HG03280 (cell line): ENCODE measurements around the gene ASB2.

Experiments used
- ATAC-seq: cut with Tn5 transposase; IDR thresholded peaks from one replicate; pipeline ENCODE4 v1.9.1; 2021; ENCODE audit warnings: mild to moderate bottlenecking, moderate library complexity; ENCODE audit not compliant: unreplicated experiment

The ASB2 gene

GRCh38 chr14:94001016-94001415, 24.6 kb upstream of the ASB2 start:
- ATAC-seq = no peak

GRCh38 chr14:94000267-94000666, 23.9 kb upstream of the ASB2 start:
- ATAC-seq = no peak

DNA sequence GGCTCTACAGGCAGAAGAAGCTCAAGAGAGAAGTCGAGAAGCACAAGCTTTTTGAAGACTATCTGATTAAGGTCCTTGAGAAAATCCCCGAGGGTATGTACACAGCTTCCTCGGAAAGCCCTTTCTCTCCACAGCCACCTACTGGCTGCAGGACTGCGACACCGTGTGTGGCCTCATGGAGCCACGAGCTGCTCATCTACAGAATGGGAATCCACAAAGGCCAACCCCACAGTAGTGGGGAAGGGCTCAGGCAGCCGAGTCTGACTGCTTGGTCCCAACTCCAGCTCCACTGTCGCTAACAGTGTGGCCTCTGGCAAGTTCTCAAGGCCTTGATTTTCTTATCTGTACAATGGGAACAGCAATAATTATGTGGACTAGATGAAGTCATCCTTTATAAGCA, 23.2 kb upstream of the ASB2 start:
- no peak for ATAC-seq

DNA sequence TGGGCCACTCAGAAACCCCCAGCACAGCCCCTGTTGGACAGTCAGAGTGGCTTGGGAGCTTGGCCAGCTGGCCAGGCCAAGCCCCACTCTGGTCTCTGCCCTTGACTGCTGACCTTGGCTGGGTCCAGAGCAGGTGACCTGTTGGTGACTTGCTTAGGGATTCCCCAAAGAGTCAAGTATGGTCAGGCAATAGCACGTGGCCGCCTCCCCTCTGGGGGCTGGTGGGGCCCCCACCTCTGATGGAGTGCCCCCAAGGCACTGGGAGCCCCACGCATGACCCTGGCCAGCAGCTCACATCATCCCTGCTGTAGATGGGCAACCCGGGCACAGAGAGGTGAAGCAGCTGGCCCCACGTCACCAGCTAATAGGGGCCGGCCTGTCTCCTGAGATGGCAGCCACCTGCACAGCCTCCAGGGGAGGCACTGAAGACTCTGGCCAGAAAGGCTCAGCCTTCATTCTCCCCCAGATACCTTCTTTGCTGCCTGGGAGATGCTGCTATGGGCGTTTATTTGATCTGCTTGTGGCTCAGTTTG, 22.6 kb upstream of the ASB2 start:
- ATAC-seq = no peak

DNA sequence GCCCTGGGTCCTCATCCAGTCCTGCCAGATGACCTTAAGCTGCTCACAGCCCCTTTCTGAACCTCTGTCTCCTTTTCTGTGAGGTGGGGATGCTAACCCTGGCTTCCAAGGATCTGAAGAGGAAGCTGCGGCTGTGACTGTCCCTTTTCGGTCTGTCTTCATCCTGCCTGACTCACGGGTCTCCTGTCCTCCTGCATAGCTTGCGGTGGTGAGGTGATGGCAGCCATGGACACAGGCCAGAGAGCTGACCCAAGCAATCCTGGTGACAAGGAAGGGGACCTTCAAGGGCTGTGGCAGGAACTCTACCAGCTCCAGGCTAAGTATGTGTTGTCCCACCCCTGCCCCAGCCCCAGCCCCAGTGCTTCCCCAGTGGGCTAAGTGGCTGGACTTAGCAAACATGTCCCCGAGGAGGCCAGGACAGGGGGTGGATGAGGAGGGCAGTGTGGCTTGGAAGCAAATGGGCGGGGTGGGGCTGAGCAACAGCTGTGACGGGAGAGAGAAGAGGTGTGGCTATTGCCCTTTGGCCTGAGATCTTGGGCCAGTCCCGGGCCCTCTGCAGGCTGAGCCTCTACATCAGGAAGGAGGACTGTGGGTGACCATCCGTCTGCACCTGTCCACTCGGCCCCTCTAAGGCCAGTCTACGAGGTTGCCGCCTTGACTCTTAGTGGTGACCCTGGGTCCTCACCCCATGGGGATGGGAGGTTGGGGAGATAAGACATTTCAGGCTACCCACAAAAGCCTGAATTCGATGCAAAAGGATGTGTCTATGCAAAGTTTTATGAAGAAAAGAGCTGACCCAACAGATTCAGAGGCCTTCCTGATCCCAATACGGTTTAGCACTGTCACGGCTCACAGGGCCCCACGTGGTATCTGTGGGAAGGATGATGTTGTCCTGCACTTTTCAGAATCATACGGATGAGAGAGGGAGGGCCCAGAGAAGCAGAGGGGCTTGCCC, 21.8 kb upstream of the ASB2 start:
- ATAC-seq = no peak

DNA sequence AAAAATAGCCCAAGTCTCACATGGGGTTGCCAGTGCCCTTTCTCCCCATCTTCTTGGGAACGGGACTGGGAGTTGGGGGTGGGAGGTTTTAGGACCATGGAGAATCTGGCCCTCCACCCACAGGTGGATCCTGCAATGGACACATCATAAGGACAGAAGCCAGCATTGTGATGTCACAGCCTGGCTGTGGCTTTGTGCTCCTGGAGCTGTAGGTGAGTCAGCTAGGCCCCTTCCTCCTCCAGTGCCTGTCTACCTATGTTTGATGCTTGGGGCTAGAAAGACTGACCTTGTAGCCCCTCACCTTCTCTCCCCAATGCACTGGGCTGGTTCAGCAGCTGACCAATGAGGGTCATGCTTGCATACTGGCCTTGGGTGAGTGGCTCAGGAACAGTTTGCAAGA, 20.7 kb upstream of the ASB2 start, which contains the start of gene CCDC197:
Gene CCDC197, plus strand, starts transcription at position 220 of the 400 bp plus-strand sequence. CDS start 831 bp downstream, outside the sequence.
- no peak for ATAC-seq

- no peak for ATAC-seq
These were observed 19.8 kb upstream of the ASB2 start for GRCh38 chr14:93996130-93996695.

- ATAC-seq = no peak
These were observed 18.7 kb upstream of the ASB2 start for GRCh38 chr14:93994919-93995682.

- ATAC-seq = no peak
These were observed 17.0 kb upstream of the ASB2 start for GRCh38 chr14:93993382-93993781.

DNA sequence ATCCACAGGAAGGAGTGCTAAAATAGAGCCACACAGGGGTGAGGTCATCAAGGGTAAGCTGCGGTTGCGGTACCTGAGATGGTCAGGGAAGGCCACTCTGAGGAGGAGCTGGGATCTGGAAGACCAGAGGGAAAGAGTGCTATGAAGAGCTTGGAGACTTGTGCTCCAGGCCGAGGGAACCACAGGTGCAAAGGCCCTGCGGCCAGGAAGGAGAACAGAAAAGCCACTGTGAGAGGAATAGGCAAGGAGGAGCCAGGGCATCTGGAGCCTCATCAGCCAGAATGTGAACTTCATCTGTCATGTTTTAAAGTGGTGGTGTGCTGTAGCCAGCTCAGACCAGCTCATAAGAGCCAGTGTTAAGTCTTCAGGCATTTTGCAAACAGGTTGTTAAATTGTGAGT, 15.3 kb upstream of the ASB2 start:
- no peak for ATAC-seq

DNA sequence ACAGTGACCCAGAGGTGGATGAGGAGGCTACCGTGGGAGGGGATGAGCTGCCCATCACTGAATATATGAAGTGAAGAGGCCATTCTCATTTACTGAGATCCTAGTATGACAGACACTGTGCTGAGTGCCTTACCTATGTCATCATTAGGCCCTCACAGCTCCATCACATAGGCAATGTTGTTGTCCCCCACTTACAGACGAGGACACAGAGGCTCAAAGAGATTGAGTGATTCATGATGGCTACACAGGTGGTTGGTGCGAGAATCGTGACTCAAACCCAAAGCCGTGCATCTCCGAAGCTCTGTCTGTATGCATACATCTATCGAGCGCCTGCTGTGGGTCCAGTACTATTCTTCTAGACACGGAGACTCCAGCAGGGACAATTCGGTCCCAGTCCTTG, 14.8 kb upstream of the ASB2 start:
- no peak for ATAC-seq

GRCh38 chr14:93989939-93990338, 13.6 kb upstream of the ASB2 start:
- no peak for ATAC-seq

- no peak for ATAC-seq
These were observed 11.6 kb upstream of the ASB2 start for GRCh38 chr14:93987815-93988476.

DNA sequence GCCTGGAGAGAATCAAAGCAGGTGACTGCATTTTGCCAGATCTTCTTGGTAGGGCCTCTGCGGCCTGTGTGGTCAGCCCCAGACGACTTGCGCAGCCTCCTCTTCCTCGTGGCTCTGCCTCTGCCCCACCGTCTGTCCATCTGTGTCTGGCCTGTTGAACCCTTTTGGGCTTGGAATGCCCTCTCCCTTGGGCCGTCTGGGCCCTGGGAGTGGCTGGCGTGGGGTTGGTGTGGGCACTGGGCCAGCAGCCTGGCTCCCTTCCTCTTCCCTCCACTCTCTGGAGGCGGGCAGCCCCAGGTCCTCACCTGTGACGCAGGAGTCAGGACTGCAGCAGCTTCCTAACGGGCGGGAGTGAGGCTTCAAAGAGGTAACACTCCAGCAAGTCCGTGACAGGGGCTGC, 11.0 kb upstream of the ASB2 start:
- ATAC-seq = no peak

GRCh38 chr14:93986955-93987354, 10.6 kb upstream of the ASB2 start:
- no peak for ATAC-seq

- ATAC-seq = no peak
These were observed 8.6 kb upstream of the ASB2 start for GRCh38 chr14:93984987-93985410.

DNA sequence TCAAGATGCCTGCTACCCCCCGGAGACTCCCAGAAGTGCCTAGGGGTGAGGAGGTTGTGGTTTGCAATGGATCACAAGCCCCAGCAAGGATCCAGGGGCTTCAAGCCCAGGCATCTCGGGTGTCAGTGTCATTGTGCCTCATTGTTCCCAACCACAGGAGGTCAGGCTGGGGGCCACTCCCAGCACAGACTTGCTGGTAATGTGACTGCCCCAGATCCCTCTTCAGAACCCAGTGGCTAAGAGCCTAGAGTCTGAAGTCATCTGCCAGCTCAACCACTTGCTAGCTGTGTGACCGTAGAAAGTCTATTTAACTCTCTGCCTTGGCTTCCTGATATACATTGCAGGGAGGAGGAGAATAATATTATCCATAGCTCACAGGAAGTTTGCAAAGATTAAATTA, 7.7 kb upstream of the ASB2 start:
- no peak for ATAC-seq

GRCh38 chr14:93982230-93983007, 6.0 kb upstream of the ASB2 start:
- ATAC-seq = no peak

- no peak for ATAC-seq
These were observed 5.2 kb upstream of the ASB2 start for GRCh38 chr14:93981316-93982229.
